Transverse colon (tissue), 3 donors: Measurements from ENCODE around the gene SMAD1.

Experiments
- CTCF ChIP-seq, 5 experiments: fragments of 200-600 bp in 3 of 5; fragments of 450-650 bp in 2 of 5; sonication (generic) in 3 of 5; IDR thresholded peaks; 1 replicate in 2 of 5; 2 replicates in 3 of 5; pipeline ENCODE4 v1.5.1; 2016 to 2017; ENCODE audit warnings: antibody characterized with exemption in 5 of 5, inconsistent platforms in 3 of 5, mild to moderate bottlenecking in 2 of 5, moderate library complexity in 1 of 5
- POLR2A ChIP-seq: fragments of 450-650 bp; IDR thresholded peaks from one replicate; pipeline ENCODE4 v1.6.1; 2016; ENCODE audit warnings: antibody characterized with exemption, mild to moderate bottlenecking, moderate library complexity

GRCh38 chr4:145553375-145553774, 71.7 kb downstream of the SMAD1 start:
- TF ChIP-seq POLR2A (no peak), CTCF (IDR thresholded peaks at IDR 0.05) (no peak)
